A549 (cell line): ENCODE data around the gene CACNG6. TPM values are rescaled to one million over a fixed set of nuclear protein-coding genes. Genes with fewer than 3 reads are reported as not detected.

Source experiments
- ATAC-seq, 2 experiments: fragments of 200-7000 bp in 1 of 2; fragments of >200 bp in 1 of 2; cut with Nextera tagmentation in 1 of 2; cut with Tn5 transposase in 1 of 2; 3 replicates each; pipeline versions ENCODE4 v1.8.0 to v1.9.1; 2018 to 2020; ENCODE audit warnings: mild to moderate bottlenecking in 1 of 2, moderate library complexity in 1 of 2
- CTCF ChIA-PET: fragments of 300-600 bp; sonication (Branson Sonifier 250); formaldehyde crosslinking; extraction: SDS; loops from one replicate; lab custom pipeline; 2021; ENCODE audit warnings: antibody characterized with exemption, inconsistent platforms; lab: Yijun Ruan, JAX
- POLR2A ChIA-PET: fragments of 350-600 bp; formaldehyde crosslinking; extraction: SDS; loops from one replicate; lab custom pipeline; 2021; ENCODE audit warnings: antibody characterized with exemption, inconsistent platforms; lab: Yijun Ruan, JAX
- DNase-seq, 2 experiments: peaks; one replicate each; pipeline versions ENCODE4 v3.0.0 to v3.0.0-alpha.2; 2011 to 2016; ENCODE audit warnings: low read depth in 1 of 2, low spot score in 1 of 2
- FAIRE-seq: peaks from 2 replicates; lab custom pipeline; 2011; peaks lifted over from hg19 to GRCh38; lab: Jason Lieb, UNC
- H3K27ac ChIP-seq, 2 experiments: fragments of >200 bp; sonication (Bioruptor Twin); formaldehyde crosslinking; 3 replicates each; pipeline ENCODE4 v1.5.1; 2016 to 2017
- H3K4me1 ChIP-seq: fragments of >200 bp; sonication (Bioruptor Twin); formaldehyde crosslinking; 3 replicates; pipeline ENCODE4 v1.6.1; 2016
- H3K4me2 ChIP-seq: fragments of >200 bp; sonication (Bioruptor Twin); formaldehyde crosslinking; 3 replicates; pipeline ENCODE4 v1.6.1; 2016
- H3K4me3 ChIP-seq: fragments of >200 bp; sonication (Bioruptor Twin); formaldehyde crosslinking; 3 replicates; pipeline ENCODE4 v1.5.1; 2016
- H3K9me3 ChIP-seq: fragments of >200 bp; sonication (Bioruptor Twin); formaldehyde crosslinking; 3 replicates; pipeline ENCODE4 v1.6.1; 2016
- EP300 ChIP-seq, 2 experiments: fragments of >200 bp; sonication (Bioruptor Twin); formaldehyde crosslinking; IDR thresholded peaks; 2 replicates in 1 of 2; 3 replicates in 1 of 2; pipeline ENCODE4 v1.6.1; 2016 to 2017
- GATA3 ChIP-seq: IDR thresholded peaks from 2 replicates; pipeline ENCODE4 v1.6.1; 2012; ENCODE audit warnings: borderline replicate concordance
- HOXB5 ChIP-seq: fragments of 250-450 bp; sonication (Bioruptor Pico); IDR thresholded peaks from 2 replicates; pipeline ENCODE4 v1.5.0; 2020; ENCODE audit warnings: mild to moderate bottlenecking, moderate library complexity
- MAZ ChIP-seq: fragments of 150-350 bp; IDR thresholded peaks from 2 replicates; pipeline ENCODE4 v1.6.1; 2014; ENCODE audit warnings: antibody characterized with exemption, low read depth, low read length, borderline replicate concordance
- NPAS2 ChIP-seq: fragments of 250-450 bp; sonication (Bioruptor Pico); IDR thresholded peaks from 2 replicates; pipeline ENCODE4 v1.8.0; 2022; ENCODE audit warnings: mild to moderate bottlenecking, moderate library complexity, borderline replicate concordance
- NR3C1 ChIP-seq: fragments of >200 bp; sonication (Bioruptor Twin); formaldehyde crosslinking; IDR thresholded peaks from 3 replicates; pipeline ENCODE4 v1.6.1; 2017
- POLR2AphosphoS2 ChIP-seq: conservative IDR thresholded peaks from 2 replicates; pipeline ENCODE4 v1.6.1; 2012; ENCODE audit warnings: low read length, improper control_type of control experiment, inconsistent platforms
- RCOR1 ChIP-seq: fragments of 150-350 bp; IDR thresholded peaks from 2 replicates; pipeline ENCODE4 v1.6.1; 2014; ENCODE audit warnings: antibody characterized with exemption, low read length, low read depth
- RNF2 ChIP-seq: fragments of 200-600 bp; sonication (generic); IDR thresholded peaks from 2 replicates; pipeline ENCODE4 v1.6.1; 2016; ENCODE audit warnings: low read depth, mild to moderate bottlenecking, antibody characterized with exemption, moderate library complexity, borderline replicate concordance
- SREBF2 ChIP-seq: fragments of 450-650 bp; IDR thresholded peaks from 2 replicates; pipeline ENCODE4 v1.6.1; 2014; ENCODE audit warnings: mild to moderate bottlenecking, moderate library complexity
- TP53 ChIP-seq: fragments of 250-450 bp; sonication (Bioruptor Pico); IDR thresholded peaks from 2 replicates; pipeline ENCODE4 v1.5.0; 2021; ENCODE audit warnings: mild to moderate bottlenecking, moderate library complexity
- WGBS: methylation state at CpG from one replicate; pipeline ENCODE4 v1.1.6; 2017; ENCODE audit errors: missing lambda C conversion rate; 5-methylcytosine and 5-hydroxymethylcytosine counted together
- polyA plus RNA-seq, 4 experiments: library from polyadenylated mRNA; depleted of rRNA in 3 of 4; stranded (reverse); fragments of >200 nt; fragmentation: RNase III in 1 of 4; extraction: RNeasy Plus Mini Kit Qiagen cat#74134 plus additional on column Dnase treatment in 1 of 4; gene quantifications; 2 replicates in 3 of 4; 3 replicates in 1 of 4; pipeline ENCODE4 v1.2.3, GENCODE V29; 2011 to 2017
- TF ChIP-seq, protein P1 (sequence below): fragments of >200 bp; sonication (Bioruptor Twin); formaldehyde crosslinking; IDR thresholded peaks from 3 replicates; pipeline ENCODE4 v1.6.1; 2016
- TF ChIP-seq, protein P2 (sequence below): fragments of >200 bp; sonication (Bioruptor Twin); formaldehyde crosslinking; IDR thresholded peaks from 3 replicates; pipeline ENCODE4 v1.5.1; 2016
- TF ChIP-seq, protein P3 (sequence below): fragments of 150-350 bp; IDR thresholded peaks from 2 replicates; pipeline ENCODE4 v1.6.1; 2014; ENCODE audit warnings: low read depth, mild to moderate bottlenecking, low read length
- TF ChIP-seq, protein P4 (sequence below): fragments of 250-450 bp; sonication (Bioruptor Pico); IDR thresholded peaks from 2 replicates; pipeline ENCODE4 v1.5.0; 2021; ENCODE audit warnings: mild to moderate bottlenecking, moderate library complexity, borderline replicate concordance

CACNG6 gene
- polyA plus RNA-seq, 2 of the 4 experiments (the other 2 are of a cell fraction): 7.3 to 16.2 TPM

DNA sequence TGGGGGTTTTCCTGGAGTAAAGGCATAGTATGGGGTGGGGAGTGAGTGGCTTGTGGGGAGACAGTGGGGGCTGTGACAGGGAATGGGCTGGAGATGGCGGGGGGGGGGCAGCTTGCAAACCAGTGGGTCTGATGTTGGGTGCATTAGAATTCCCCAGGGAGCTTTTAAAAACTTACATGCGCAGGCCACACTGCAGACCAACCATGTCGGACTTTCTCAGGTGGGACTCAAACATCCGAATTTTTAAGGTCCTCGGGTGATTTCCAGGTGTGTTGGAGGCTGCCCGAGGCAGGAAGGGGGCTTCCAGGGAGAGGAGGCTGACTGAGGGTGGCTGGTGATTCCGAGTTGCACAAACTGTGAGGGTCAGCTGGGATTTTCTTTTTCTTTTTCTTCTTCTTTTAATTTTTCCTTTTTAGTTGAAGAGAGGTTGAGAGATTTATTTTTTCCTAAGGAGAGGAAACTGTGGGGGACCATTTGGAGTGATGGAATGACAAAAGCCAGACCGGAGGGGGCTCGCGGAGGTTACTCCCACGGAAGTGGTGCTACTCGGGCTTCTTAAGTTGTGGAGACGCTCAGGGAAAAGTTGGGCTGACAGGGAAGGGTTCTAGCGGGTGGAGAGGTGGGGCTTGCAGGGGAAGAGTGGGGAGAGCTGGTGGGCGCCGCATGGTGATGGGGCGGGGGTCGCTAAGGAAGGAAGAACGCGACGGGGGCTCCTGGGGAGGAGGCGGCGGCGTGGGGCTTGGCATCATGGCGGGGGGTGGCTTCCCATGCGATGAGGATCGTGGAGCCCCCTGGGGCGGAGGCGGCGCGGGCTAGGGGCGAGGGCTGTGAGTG lies 29.7 kb upstream of the CACNG6 start:
- Histone ChIP-seq H3K4me1 (peaks cover 22% of the 10 kb centered on the region), H3K4me2 (peak overlapping the region; percentile 55), H3K4me3 (peak overlapping the region; percentile 46), H3K27ac (peak overlapping the region; percentile 58 to 74; a peak in 5 of 6 replicates), H3K9me3 (no peaks in the 10 kb centered on the region)
- 60% methylated on average over 28 of the region's 32 CpGs for WGBS
- ATAC-seq: peak; percentile 26 to 50; a peak in 4 of 6 replicates
- FAIRE-seq: no peak
- ChIA-PET CTCF (interaction anchor here (1.1 to 1.4 kb wide), 2 partner anchors 11 to 12 kb away, joined by 3 to 5 read pairs; no protein-coding TSS in a partner anchor), POLR2A (interaction anchor here (0.8 kb wide), 1 partner anchor 9 kb away, joined by 3 read pairs; no protein-coding TSS in a partner anchor)
- TF ChIP-seq MAZ: no peak
- DNase-seq: peak in 1 of 2 experiments; percentile 53

DNA sequence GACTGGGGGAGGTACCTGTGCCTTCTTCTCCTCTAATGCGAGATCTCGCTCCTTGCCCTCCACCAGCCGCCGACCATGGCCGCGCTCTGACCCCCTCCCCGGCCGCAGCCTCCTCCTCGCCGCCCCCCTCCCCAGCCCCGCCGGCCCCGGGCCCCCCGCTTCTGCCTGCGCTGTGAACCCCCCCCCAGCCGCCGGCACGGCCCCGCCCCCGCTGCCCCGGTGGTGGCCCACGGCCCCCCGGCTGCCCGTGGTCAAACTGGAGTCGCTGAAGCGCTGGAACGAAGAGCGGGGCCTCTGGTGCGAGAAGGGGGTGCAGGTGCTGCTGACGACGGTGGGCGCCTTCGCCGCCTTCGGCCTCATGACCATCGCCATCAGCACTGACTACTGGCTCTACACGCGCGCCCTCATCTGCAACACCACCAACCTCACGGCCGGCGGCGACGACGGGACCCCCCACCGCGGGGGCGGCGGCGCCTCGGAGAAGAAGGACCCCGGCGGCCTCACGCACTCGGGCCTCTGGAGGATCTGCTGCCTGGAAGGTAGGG lies 28.5 kb upstream of the CACNG6 start, which contains the start of gene CACNG8:
CACNG8 (plus strand) TSS at position 51 of the 545 bp plus-strand sequence.
- peak within 1 kb of the TSS; percentile 46 for H3K4me3 ChIP-seq
- ATAC-seq: no peak

DNA sequence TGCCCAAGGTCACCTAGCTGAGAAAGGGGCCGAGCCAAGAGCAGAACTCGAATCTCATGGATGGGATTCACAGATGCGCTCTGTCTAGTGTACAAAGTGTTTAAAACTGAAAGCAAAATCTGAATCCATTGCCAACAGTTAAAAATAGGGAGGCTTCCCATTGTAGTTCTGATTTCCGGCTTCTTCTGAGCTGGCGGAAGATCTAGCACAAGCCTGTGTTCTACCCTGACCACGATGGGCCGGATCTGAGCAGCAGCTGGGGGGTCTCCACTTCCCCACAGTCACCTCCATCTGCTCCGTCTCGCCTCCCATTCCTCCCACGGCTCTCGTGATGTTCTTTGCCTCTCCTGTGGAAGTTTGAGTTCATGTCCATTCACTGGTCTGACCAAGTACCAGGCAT lies 26.3 kb upstream of the CACNG6 start:
- TF ChIP-seq POLR2AphosphoS2 (no peak), GATA3 (no peak), NPAS2 (CRISPR knock-in tag) (no peak), RNF2 (no peak), SREBF2 (no peak)
- TF ChIP-seq, protein P1, sequence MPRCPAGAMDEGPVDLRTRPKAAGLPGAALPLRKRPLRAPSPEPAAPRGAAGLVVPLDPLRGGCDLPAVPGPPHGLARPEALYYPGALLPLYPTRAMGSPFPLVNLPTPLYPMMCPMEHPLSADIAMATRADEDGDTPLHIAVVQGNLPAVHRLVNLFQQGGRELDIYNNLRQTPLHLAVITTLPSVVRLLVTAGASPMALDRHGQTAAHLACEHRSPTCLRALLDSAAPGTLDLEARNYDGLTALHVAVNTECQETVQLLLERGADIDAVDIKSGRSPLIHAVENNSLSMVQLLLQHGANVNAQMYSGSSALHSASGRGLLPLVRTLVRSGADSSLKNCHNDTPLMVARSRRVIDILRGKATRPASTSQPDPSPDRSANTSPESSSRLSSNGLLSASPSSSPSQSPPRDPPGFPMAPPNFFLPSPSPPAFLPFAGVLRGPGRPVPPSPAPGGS: no peak
- TF ChIP-seq, protein P2, sequence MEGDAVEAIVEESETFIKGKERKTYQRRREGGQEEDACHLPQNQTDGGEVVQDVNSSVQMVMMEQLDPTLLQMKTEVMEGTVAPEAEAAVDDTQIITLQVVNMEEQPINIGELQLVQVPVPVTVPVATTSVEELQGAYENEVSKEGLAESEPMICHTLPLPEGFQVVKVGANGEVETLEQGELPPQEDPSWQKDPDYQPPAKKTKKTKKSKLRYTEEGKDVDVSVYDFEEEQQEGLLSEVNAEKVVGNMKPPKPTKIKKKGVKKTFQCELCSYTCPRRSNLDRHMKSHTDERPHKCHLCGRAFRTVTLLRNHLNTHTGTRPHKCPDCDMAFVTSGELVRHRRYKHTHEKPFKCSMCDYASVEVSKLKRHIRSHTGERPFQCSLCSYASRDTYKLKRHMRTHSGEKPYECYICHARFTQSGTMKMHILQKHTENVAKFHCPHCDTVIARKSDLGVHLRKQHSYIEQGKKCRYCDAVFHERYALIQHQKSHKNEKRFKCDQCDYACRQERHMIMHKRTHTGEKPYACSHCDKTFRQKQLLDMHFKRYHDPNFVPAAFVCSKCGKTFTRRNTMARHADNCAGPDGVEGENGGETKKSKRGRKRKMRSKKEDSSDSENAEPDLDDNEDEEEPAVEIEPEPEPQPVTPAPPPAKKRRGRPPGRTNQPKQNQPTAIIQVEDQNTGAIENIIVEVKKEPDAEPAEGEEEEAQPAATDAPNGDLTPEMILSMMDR: no peak
- TF ChIP-seq, protein P3, sequence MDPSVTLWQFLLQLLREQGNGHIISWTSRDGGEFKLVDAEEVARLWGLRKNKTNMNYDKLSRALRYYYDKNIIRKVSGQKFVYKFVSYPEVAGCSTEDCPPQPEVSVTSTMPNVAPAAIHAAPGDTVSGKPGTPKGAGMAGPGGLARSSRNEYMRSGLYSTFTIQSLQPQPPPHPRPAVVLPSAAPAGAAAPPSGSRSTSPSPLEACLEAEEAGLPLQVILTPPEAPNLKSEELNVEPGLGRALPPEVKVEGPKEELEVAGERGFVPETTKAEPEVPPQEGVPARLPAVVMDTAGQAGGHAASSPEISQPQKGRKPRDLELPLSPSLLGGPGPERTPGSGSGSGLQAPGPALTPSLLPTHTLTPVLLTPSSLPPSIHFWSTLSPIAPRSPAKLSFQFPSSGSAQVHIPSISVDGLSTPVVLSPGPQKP: no peak
- TF ChIP-seq, all 56 proteins: peak for 0
- ATAC-seq (no peak), FAIRE-seq (no peak), DNase-seq (no peak)
- Histone ChIP-seq H3K4me1 (peaks cover 6% of the 10 kb centered on the region; the same call in 1 of the 3 replicates), H3K4me3 (no peak overlapping the region), H3K27ac (no peak overlapping the region), H3K9me3 (no peaks in the 10 kb centered on the region), H3K4me2 (0 out of 3 replicates have a peak overlapping the region, but pooled peaks have one; percentile 19)
- ChIA-PET POLR2A (no interaction called here), CTCF (interaction anchor here (0.7 to 3.3 kb wide), 3 partner anchors 59 to 442 kb away, joined by 3 to 15 read pairs (median 3); no protein-coding TSS in a partner anchor)
- WGBS: 74% methylated on average over 11 of the region's 11 CpGs

More for the DNA sequence above, 28.5 kb upstream of the CACNG6 start, which contains the start of gene CACNG8:
- POLR2A ChIA-PET: no interaction called here
- no peak for DNase-seq
- H3K4me2 ChIP-seq: peak within 1 kb of the TSS; percentile 55
- 81% methylated on average over 36 of the region's 55 CpGs for WGBS
- H3K9me3 ChIP-seq: no peaks in the 10 kb centered on the region
- peak within 1 kb of the TSS; percentile 58 to 74; a peak in 5 of 6 replicates for H3K27ac ChIP-seq
- TF ChIP-seq RCOR1 (no peak), POLR2AphosphoS2 (no peak), EP300 (IDR thresholded peaks at IDR 0.05) (no peak), NR3C1 (no peak), TP53 (CRISPR knock-in tag) (no peak), HOXB5 (CRISPR knock-in tag) (no peak)
- TF ChIP-seq, protein P4, sequence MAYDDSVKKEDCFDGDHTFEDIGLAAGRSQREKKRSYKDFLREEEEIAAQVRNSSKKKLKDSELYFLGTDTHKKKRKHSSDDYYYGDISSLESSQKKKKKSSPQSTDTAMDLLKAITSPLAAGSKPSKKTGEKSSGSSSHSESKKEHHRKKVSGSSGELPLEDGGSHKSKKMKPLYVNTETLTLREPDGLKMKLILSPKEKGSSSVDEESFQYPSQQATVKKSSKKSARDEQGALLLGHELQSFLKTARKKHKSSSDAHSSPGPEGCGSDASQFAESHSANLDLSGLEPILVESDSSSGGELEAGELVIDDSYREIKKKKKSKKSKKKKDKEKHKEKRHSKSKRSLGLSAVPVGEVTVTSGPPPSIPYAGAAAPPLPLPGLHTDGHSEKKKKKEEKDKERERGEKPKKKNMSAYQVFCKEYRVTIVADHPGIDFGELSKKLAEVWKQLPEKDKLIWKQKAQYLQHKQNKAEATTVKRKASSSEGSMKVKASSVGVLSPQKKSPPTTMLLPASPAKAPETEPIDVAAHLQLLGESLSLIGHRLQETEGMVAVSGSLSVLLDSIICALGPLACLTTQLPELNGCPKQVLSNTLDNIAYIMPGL (CRISPR knock-in tag): no peak
- TF ChIP-seq, all 56 proteins: peak for 0
- peaks cover 22% of the 10 kb centered on the region for H3K4me1 ChIP-seq
- CTCF ChIA-PET: no interaction called here
- no peak for FAIRE-seq
